Measurements from ENCODE around the gene MAD1L1.

DNA sequence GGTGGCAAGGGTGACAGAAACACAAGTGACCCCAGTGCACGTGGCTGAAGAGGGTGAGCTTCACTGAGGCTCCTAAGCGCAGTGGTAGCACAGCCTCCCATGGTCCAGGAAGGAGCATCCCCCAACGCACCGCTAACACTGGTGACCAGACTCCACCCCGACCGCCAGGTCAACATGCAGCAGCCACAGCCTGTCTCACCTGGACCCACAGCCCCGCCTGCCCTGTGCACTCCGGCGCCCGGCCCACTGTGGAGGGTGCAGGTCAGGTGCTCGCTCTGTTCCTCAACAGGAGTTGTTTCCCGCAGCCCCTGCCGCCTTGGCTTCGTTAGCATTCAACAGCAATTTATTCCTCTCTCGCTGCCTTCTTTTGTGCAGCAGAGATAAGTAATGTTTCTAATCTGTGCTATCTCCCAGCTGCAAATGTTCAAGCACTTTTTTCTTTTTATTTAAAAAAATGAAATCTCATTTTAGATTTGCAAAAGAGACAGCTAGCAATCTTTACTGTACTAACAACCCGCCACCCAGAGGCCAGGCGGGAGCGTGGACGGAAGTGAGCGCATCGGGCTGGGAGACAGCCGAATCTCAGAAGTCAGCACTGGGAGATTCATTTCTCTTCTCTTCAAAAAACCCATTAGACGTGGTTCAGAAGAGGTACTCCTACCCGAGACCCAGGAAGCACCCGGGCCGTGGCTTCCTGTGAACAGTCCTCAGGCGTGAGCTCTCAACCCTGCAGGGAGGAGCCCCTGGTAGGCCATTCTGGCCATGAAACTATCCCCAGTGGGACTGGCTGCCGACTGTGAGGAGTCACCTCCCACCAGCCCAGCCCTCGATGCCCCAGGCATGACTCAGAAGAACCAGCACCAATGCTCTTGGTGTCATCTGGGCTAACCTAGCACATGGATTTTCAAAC is 133.4 kb downstream of the MAD1L1 start:
- no peak for TF ChIP-seq EZH2 (IDR thresholded peaks at IDR 0.05; ENCODE audit: insufficient read depth, poor library complexity, severe bottlenecking)
- no peak for TF ChIP-seq EZH2phosphoT487 (IDR thresholded peaks at IDR 0.05; ENCODE audit: insufficient read depth, low read depth)
